GM12892 (cell line): ENCODE results near the gene TPD52L2.
"Not testable (repeated sequence)": the region's sequence is repeated elsewhere in the genome, so short reads cannot be mapped to it uniquely, and the experiment has no call there.

Source experiments
- POLR2AphosphoS5 ChIP-seq: IDR thresholded peaks from 2 replicates; pipeline ENCODE4 v1.6.1; 2011; ENCODE audit warnings: low read depth, low read length, control low read depth
- TAF1 ChIP-seq: IDR thresholded peaks from 2 replicates; pipeline ENCODE4 v1.6.1; 2011; ENCODE audit warnings: low read depth, mild to moderate bottlenecking, control low read depth, low read length, borderline replicate concordance

- not testable (repeated sequence) for TF ChIP-seq TAF1, POLR2AphosphoS5
Measured at GRCh38 chr20:63851548-63851943, 13.5 kb upstream of the TPD52L2 start.
